Natural killer cell (primary cell): ENCODE data around the gene JPH3. TPM values are rescaled to one million over a fixed set of nuclear protein-coding genes. Genes with fewer than 3 reads are reported as not detected.

Source experiments
- ATAC-seq, 3 donors: fragments of 150-1000 bp in 2 of 3; fragments of 200-7000 bp in 1 of 3; cut with Tn5 transposase; 1 replicate in 1 of 3; 2 replicates in 2 of 3; pipeline ENCODE4 v1.10.0; 2021; ENCODE audit warnings: mild to moderate bottlenecking in 2 of 3, moderate library complexity in 2 of 3
- DNase-seq, 2 donors: peaks; one replicate each; pipeline versions ENCODE4 v3.0.0 to v3.0.0-alpha.2; 2013 to 2021; ENCODE audit warnings: mixed read lengths in 1 of 2
- H3K27ac ChIP-seq: one replicate; pipeline ENCODE4 v1.5.1; 2013; ENCODE audit warnings: mild to moderate bottlenecking, low read length
- H3K27me3 ChIP-seq: one replicate; pipeline ENCODE4 v1.6.1; 2013; ENCODE audit warnings: low read length; ENCODE audit not compliant: control insufficient read depth, insufficient read depth
- H3K36me3 ChIP-seq: one replicate; pipeline ENCODE4 v1.6.1; 2013; ENCODE audit warnings: low read length; ENCODE audit not compliant: control insufficient read depth, insufficient read depth
- H3K4me1 ChIP-seq: one replicate; pipeline ENCODE4 v1.6.1; 2013; ENCODE audit warnings: low read length; ENCODE audit not compliant: control insufficient read depth, insufficient read depth
- H3K4me3 ChIP-seq: one replicate; pipeline ENCODE4 v1.5.1; 2013; ENCODE audit warnings: low read length
- H3K9me3 ChIP-seq: one replicate; pipeline ENCODE4 v1.6.1; 2013; ENCODE audit warnings: low read length; ENCODE audit not compliant: control insufficient read depth, insufficient read depth
- H3K27ac Mint-ChIP-seq, 2 donors: one replicate each; pipeline ENCODE4 v1.8.0; 2022; ENCODE audit warnings: mild to moderate bottlenecking in 2 of 2, mixed read lengths in 2 of 2, moderate library complexity in 1 of 2
- H3K27me3 Mint-ChIP-seq, 2 donors: one replicate each; pipeline ENCODE4 v1.8.0; 2022; ENCODE audit warnings: low read depth in 2 of 2, mixed read lengths in 2 of 2
- H3K36me3 Mint-ChIP-seq: one replicate; pipeline ENCODE4 v1.8.0; 2022; ENCODE audit warnings: mixed read lengths
- H3K4me1 Mint-ChIP-seq, 2 donors: one replicate each; pipeline ENCODE4 v1.8.0; 2022; ENCODE audit warnings: mixed read lengths in 2 of 2
- H3K4me3 Mint-ChIP-seq: one replicate; pipeline ENCODE4 v1.8.0; 2022; ENCODE audit warnings: mild to moderate bottlenecking, moderate library complexity, mixed read lengths
- H3K9me3 Mint-ChIP-seq, 2 donors: one replicate each; pipeline ENCODE4 v1.8.0; 2022; ENCODE audit warnings: mixed read lengths in 2 of 2
- WGBS: methylation state at CpG from one replicate; pipeline ENCODE4 v1.1.7; 2013; ENCODE audit warnings: missing lambda C conversion rate; ENCODE audit not compliant: insufficient coverage; 5-methylcytosine and 5-hydroxymethylcytosine counted together
- intact Hi-C: fragments of 100-400 bp; cut with micrococcal nuclease; formaldehyde crosslinking; loops from one replicate; pipeline ENCODE4 v1.14.2; 2022
- total RNA-seq, 4 donors: library from RNA; stranded (reverse); fragments of 120-200 nt in 1 of 4; gene quantifications; one replicate each; pipeline versions ENCODE4 v1.2.3 to v1.2.4, GENCODE V29; 2013 to 2022
- TF ChIP-seq, protein P1 (sequence below): fragments of 200-600 bp; IDR thresholded peaks from one replicate; pipeline ENCODE4 v1.8.0; 2022; ENCODE audit warnings: antibody characterized with exemption

Gene JPH3
- total RNA-seq, 3 donors from 2014 or later (not counting 1 experiment from before 2014, with no cell fraction given): not detected

DNA sequence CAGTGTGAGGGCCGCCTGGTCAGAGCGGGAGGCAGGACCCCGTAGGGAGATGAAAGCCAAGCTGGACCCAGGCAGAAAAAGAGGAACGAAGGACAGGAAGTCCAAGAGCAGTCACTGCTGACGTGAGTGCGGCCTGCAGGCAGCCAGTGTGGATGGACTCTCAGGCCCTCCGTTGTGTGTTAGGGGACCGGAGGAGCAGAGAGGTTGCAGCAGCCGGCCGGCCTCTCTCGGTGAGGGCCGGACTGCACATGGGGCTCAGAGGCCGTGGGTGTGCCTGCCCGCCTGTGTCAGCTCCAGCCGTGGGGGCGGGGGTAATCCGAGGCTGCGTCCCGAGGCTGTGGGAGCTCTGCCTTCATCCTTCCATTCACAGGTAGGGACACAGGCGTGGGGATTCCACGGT, 67.4 kb downstream of the JPH3 start:
- Histone ChIP-seq H3K27ac (no peak overlapping the region), H3K27me3 (no peaks in the 10 kb centered on the region), H3K4me1 (peaks cover 3% of the 10 kb centered on the region), H3K4me3 (no peak overlapping the region), H3K36me3 (no peaks in the 10 kb centered on the region), H3K9me3 (no peaks in the 10 kb centered on the region)
- no peak for DNase-seq
- 75% methylated on average over 21 of the region's 21 CpGs for WGBS
- no peak overlapping the region for H3K27ac Mint-ChIP-seq
- H3K27me3 Mint-ChIP-seq: no peaks in the 10 kb centered on the region
- TF ChIP-seq, protein P1, sequence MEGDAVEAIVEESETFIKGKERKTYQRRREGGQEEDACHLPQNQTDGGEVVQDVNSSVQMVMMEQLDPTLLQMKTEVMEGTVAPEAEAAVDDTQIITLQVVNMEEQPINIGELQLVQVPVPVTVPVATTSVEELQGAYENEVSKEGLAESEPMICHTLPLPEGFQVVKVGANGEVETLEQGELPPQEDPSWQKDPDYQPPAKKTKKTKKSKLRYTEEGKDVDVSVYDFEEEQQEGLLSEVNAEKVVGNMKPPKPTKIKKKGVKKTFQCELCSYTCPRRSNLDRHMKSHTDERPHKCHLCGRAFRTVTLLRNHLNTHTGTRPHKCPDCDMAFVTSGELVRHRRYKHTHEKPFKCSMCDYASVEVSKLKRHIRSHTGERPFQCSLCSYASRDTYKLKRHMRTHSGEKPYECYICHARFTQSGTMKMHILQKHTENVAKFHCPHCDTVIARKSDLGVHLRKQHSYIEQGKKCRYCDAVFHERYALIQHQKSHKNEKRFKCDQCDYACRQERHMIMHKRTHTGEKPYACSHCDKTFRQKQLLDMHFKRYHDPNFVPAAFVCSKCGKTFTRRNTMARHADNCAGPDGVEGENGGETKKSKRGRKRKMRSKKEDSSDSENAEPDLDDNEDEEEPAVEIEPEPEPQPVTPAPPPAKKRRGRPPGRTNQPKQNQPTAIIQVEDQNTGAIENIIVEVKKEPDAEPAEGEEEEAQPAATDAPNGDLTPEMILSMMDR: no peak
- H3K9me3 Mint-ChIP-seq: no peaks in the 10 kb centered on the region
- peaks cover 0 to 4% of the 10 kb centered on the region in 2 donors for H3K4me1 Mint-ChIP-seq
- intact Hi-C loops: no loop called here
- no peaks in the 10 kb centered on the region for H3K36me3 Mint-ChIP-seq
- H3K4me3 Mint-ChIP-seq: no peak overlapping the region
- ATAC-seq: no peak

DNA sequence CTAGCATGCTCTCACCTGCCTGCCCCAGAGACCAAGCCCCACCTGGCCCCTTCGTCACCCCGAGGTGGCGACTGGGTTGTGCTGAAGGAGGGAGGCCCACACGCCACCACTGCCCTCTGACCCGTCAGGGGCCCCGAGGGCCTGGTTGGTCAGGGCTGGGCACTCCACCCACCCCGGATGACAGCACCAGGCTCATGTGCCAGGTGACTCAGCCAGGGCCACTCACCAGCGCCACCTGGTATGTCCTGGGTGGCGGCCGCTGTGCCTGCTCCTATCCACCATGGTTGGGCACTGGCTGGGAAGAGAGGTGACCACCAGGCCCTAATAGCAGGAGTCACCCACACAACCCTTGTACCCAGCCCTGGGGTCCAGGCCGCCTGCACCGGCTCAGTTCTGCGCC, 68.9 kb downstream of the JPH3 start:
- H3K27me3 Mint-ChIP-seq: no peaks in the 10 kb centered on the region
- no peaks in the 10 kb centered on the region for H3K36me3 Mint-ChIP-seq
- TF ChIP-seq, protein P1: no peak
- intact Hi-C loops: no loop called here
- Histone ChIP-seq H3K27ac (no peak overlapping the region), H3K27me3 (no peaks in the 10 kb centered on the region), H3K9me3 (no peaks in the 10 kb centered on the region), H3K4me1 (peaks cover 3% of the 10 kb centered on the region), H3K4me3 (no peak overlapping the region), H3K36me3 (no peaks in the 10 kb centered on the region)
- H3K4me1 Mint-ChIP-seq: peaks cover 0 to 4% of the 10 kb centered on the region in 2 donors
- no peak for DNase-seq
- no peak for ATAC-seq
- H3K27ac Mint-ChIP-seq: no peak overlapping the region
- H3K4me3 Mint-ChIP-seq: no peak overlapping the region
- 93% methylated on average over 13 of the region's 13 CpGs for WGBS
- H3K9me3 Mint-ChIP-seq: no peaks in the 10 kb centered on the region

DNA sequence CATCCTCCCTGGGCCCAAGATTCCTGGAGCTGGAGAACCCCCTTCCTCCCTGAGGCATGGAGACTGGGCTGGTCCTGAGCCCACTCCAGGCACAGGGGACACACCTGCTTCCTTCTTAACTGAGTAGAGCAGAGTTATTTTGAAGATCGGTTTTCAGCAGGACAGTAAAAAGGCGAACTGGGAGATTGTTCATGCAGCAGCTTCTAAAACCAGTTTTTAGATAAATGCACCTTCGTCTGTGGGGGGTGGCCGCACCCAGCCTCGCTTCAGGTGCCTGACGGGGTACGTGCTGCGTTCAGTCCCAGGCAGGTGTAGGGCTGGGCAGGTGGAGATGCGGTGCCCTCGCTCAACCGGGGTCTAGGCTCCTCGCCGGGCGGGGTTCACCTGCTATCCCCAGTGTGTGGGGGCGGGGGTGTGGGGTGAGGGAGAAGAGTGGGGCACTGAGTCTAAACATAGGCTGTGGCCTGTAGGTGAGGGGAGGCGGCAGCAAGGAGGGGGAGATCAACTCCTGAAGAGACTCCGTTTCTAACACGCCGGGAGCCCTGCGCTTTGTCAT, 69.5 kb downstream of the JPH3 start:
- intact Hi-C loops: no loop called here
- no peaks in the 10 kb centered on the region for H3K9me3 Mint-ChIP-seq
- DNase-seq (no peak), ATAC-seq (no peak)
- 93% methylated on average over 20 of the region's 20 CpGs for WGBS
- H3K27me3 Mint-ChIP-seq: no peaks in the 10 kb centered on the region
- H3K27ac Mint-ChIP-seq: no peak overlapping the region
- no peaks in the 10 kb centered on the region for H3K36me3 Mint-ChIP-seq
- H3K4me3 Mint-ChIP-seq: no peak overlapping the region
- no peak overlapping the region for H3K4me3 ChIP-seq
- H3K9me3 ChIP-seq: no peaks in the 10 kb centered on the region
- peaks cover 0 to 4% of the 10 kb centered on the region in 2 donors for H3K4me1 Mint-ChIP-seq
- no peak overlapping the region for H3K27ac ChIP-seq
- TF ChIP-seq, protein P1: no peak
- H3K4me1 ChIP-seq: peaks cover 3% of the 10 kb centered on the region
- no peaks in the 10 kb centered on the region for H3K27me3 ChIP-seq
- no peaks in the 10 kb centered on the region for H3K36me3 ChIP-seq

DNA sequence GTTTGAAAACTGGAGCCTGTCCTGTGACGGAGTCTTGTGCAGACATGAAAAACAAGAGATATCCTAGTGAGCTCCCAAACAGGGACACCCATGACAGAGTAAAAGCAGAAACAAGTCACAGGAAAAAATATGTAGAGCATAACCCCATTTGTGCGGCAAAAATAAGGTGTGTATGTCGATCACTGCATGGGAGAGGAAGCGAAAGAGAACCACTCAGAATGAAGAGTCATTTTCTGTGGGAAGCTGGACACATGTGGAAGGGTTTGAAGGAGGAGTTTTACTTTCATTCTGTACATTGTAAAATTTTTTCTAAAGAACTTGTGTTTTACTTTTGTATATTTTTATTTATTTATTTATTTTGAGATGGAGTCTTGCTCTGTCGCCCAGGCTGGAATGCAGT, 72.1 kb downstream of the JPH3 start:
- TF ChIP-seq, protein P1: no peak
- no peak overlapping the region for H3K27ac ChIP-seq
- no peaks in the 10 kb centered on the region for H3K27me3 ChIP-seq
- ATAC-seq (no peak), DNase-seq (no peak)
- Mint-ChIP-seq H3K27me3 (no peaks in the 10 kb centered on the region), H3K27ac (no peak overlapping the region), H3K4me3 (no peak overlapping the region), H3K9me3 (no peaks in the 10 kb centered on the region), H3K4me1 (peaks cover 0 to 4% of the 10 kb centered on the region in 2 donors), H3K36me3 (no peaks in the 10 kb centered on the region)
- H3K9me3 ChIP-seq: no peaks in the 10 kb centered on the region
- H3K36me3 ChIP-seq: no peaks in the 10 kb centered on the region
- intact Hi-C loops: no loop called here
- H3K4me3 ChIP-seq: no peak overlapping the region
- peaks cover 3% of the 10 kb centered on the region for H3K4me1 ChIP-seq
- 56% methylated on average over 5 of the region's 5 CpGs for WGBS
